Left lung (tissue), 10 donors: ENCODE measurements around the gene SPINDOC. TPM values are rescaled to one million over a fixed set of nuclear protein-coding genes. Genes with fewer than 3 reads are reported as not detected.

Source experiments
- ATAC-seq: fragments of 200-7000 bp; cut with Tn5 transposase; one replicate; pipeline ENCODE4 v1.9.1; 2020; ENCODE audit warnings: moderate library complexity
- DNase-seq, 4 donors: peaks; one replicate each; pipeline ENCODE4 v3.0.0-alpha.2; 2013 to 2020
- H3K27ac ChIP-seq, 2 donors: fragments of 200-600 bp; sonication (generic) in 1 of 2; one replicate each; pipeline versions ENCODE4 v1.5.0 to v1.8.0; 2020 to 2021
- H3K27me3 ChIP-seq, 2 donors: fragments of 200-600 bp; sonication (generic) in 1 of 2; one replicate each; pipeline versions ENCODE4 v1.5.0 to v1.8.0; 2020 to 2021
- H3K36me3 ChIP-seq, 2 donors: fragments of 200-600 bp; sonication (generic) in 1 of 2; one replicate each; pipeline versions ENCODE4 v1.5.0 to v1.8.0; 2020 to 2021
- H3K4me1 ChIP-seq, 2 donors: fragments of 200-600 bp; one replicate each; pipeline ENCODE4 v1.8.0; 2021
- H3K4me3 ChIP-seq, 2 donors: fragments of 200-600 bp; sonication (generic) in 1 of 2; one replicate each; pipeline versions ENCODE4 v1.5.0 to v1.8.0; 2020 to 2021; ENCODE audit warnings: mild to moderate bottlenecking in 1 of 2
- H3K9me3 ChIP-seq, 2 donors: fragments of 200-600 bp; sonication (generic) in 1 of 2; one replicate each; pipeline versions ENCODE4 v1.5.0 to v1.8.0; 2020 to 2021
- CTCF ChIP-seq, 2 donors: fragments of 200-600 bp; sonication (generic) in 1 of 2; IDR thresholded peaks; one replicate each; pipeline versions ENCODE4 v1.5.0 to v1.8.0; 2021; ENCODE audit warnings: antibody characterized with exemption in 2 of 2
- intact Hi-C, 2 donors: fragments of 100-400 bp; cut with DNase I; formaldehyde crosslinking; loops; one replicate each; pipeline versions ENCODE4 v1.11.2 to v1.14.2; 2022
- polyA plus RNA-seq, 6 donors: library from polyadenylated mRNA; unstranded; fragments of 120-200 nt; gene quantifications; one replicate each; pipeline ENCODE4 v1.2.1, GENCODE V29; 2013; ENCODE audit not compliant: insufficient read length in 6 of 6
- total RNA-seq, 2 donors: library from RNA; stranded (reverse); fragmentation: NEBNext Ultra II Directional; extraction: Animal tissue kit (Norgen Biotek cat#: 25700); gene quantifications; one replicate each; pipeline ENCODE4 v1.2.1, GENCODE V29; 2021
- donor health status: DM: no; HTN: yes; CAD: no.
- donor health status: DM: no; HTN: no; CAD: no.

SPINDOC gene
- total and polyA plus RNA-seq, 8 donors, result 20.3 to 46.2 (median 34.4) TPM

DNA sequence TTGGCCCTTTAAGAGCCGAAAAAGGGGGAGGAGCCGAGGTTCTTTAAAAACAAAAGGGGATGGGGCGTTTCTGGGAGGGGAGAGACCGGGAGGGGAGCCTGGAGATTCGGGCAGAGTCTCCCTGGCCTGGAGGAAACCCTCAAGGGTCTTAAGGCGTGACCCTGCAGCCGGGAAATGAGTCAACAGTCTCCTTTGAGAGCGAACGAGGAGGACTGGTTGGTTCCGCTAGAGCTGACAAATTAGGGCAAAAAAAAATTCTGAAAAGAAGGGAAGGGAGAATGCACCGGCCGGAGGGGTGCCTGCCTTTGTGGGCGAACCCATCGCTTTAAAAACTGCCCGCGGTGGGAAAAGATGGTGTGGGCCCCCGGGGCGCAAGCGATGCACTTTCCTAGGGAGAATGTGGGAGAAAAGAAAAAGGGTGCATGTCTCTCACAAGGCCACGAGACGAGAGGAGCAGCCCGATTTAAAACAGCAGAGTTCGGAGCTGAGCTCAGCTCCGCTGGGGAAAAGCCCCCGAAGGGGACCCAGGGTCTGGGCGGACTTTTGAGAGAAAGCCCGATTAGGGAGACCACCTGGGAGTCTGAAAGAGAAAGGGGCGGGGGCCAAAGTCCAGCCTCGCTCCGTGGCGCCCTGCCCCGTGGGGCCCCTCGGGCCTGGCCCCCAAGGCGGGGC lies 45.6 kb upstream of the SPINDOC start:
- TF ChIP-seq CTCF (IDR thresholded peaks at IDR 0.05), result no peak
- intact Hi-C loops, result loop anchor here in 1 of 2 donors (10.0 kb wide), 1 partner anchor 177 kb away; no protein-coding TSS in a partner anchor
- H3K4me1 ChIP-seq, result peaks cover 4 to 36% of the 10 kb centered on the region in 2 donors
- DNase-seq, result peak in 2 of 4 donors; percentile 62 to 64
- peaks cover 0 to 13% of the 10 kb centered on the region in 2 donors for H3K36me3 ChIP-seq
- H3K9me3 ChIP-seq, result no peaks in the 10 kb centered on the region
- H3K4me3 ChIP-seq, result peak overlapping the region; percentile 79 to 82
- ATAC-seq, result peak; percentile 46
- peak overlapping the region; percentile 72 to 74 for H3K27ac ChIP-seq
- peaks cover 0 to 31% of the 10 kb centered on the region in 2 donors for H3K27me3 ChIP-seq

DNA sequence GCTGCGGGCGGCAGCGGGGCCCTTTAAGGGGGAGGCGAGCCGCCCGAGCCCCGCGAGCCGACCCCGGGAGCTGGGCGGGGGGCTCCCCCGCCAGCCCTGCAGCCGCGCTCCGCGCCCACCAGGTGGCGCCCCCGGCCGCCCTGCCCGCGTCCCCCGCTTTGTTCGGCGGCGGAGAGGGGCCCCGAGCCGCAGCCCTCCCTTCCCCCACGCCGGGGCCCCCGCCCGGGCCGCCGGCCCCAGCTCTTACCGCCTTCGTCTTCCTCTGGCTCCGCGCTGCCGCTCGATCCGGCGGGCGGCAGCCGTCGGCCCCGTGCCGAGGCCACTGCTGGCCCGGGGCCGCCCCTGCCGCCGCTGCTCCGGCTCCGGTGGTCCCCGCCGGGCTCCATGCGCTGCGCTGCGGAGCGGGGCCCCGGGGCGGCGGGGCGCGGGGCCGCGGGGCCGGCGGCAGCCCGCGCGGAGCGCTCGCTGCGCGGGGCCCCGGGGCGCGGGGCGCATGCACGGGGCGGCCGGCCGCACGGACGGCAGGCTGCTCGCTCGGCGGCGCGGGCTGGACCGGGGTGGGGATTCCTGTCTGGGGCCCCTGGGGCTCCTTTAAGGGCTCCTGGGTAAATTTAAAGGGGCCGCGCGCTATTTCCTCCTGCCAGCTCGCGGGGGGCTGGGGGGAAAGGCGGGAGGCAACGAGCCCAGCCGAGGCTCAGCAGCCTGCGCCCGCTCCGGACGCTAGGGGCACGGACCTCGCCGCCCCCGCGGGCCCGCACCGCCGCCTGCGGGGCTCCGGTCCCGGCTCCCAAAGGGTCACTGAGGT lies 44.8 kb upstream of the SPINDOC start, which contains the start of gene ZFTA:
Gene ZFTA, minus strand, starts transcription at position 539 of the 805 bp plus-strand sequence. Its CDS starts 153 bp downstream, at position 386.
- H3K36me3 ChIP-seq, result peaks cover 0 to 10% of the 10 kb centered on the region in 2 donors
- TF ChIP-seq CTCF (IDR thresholded peaks at IDR 0.05), result peak; percentile 60 to 63
- H3K9me3 ChIP-seq, result no peaks in the 10 kb centered on the region
- DNase-seq (peak; percentile 67 to 90 (median 72)), ATAC-seq (peak; percentile 59)
- peaks cover 0 to 31% of the 10 kb centered on the region in 2 donors for H3K27me3 ChIP-seq
- peak within 1 kb of the TSS; percentile 79 to 82 for H3K4me3 ChIP-seq
- intact Hi-C loops, result loop anchor here in 1 of 2 donors (10.0 kb wide), 1 partner anchor 176 kb away; no protein-coding TSS in a partner anchor
- peak within 1 kb of the TSS; percentile 72 to 74 for H3K27ac ChIP-seq
- peaks cover 4 to 36% of the 10 kb centered on the region in 2 donors for H3K4me1 ChIP-seq

DNA sequence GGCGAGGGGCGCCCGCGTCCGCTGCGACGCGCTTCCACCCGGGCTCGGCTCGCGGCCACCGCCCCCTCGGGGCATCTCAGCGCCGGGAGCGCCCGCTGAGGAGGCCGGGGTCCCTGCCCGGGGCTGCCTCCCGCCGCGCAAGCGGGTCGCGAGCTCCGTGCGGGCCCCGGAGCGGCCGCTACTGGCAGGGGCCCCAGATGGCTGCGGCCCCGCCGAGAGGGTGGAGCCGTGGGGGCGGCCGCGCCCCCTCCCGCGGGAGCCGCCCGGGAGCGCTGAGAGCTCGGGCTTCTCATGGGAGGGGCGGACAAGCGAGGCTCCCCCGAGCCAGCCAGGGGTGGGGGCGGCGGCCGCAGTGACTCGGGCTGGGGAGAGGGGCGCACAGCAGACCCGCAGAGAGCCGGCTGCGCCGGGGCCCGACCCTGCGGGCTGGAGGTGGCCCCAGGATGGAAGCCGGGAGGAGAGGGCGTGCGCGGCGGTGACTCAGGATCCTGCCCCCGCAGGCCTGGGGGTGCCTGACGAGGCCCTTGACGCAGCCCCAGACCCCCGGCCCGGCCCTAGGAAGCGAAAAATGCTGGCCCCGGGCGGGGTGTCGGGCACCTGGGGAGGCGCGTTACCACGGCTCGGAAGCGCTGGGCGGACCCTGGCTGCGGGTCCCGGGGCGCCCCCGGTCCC lies 44.1 kb upstream of the SPINDOC start:
- H3K27ac ChIP-seq, result peak overlapping the region; percentile 44 to 48
- H3K4me3 ChIP-seq, result peak overlapping the region; percentile 79 to 82
- peaks cover 0 to 9% of the 10 kb centered on the region in 2 donors for H3K36me3 ChIP-seq
- TF ChIP-seq CTCF (IDR thresholded peaks at IDR 0.05), result no peak
- peaks cover 4 to 36% of the 10 kb centered on the region in 2 donors for H3K4me1 ChIP-seq
- intact Hi-C loops, result loop anchor here in 1 of 2 donors (10.0 kb wide), 1 partner anchor 176 kb away; no protein-coding TSS in a partner anchor
- DNase-seq (peak in 2 of 4 donors; percentile 41 to 84), ATAC-seq (peak; percentile 61)
- no peaks in the 10 kb centered on the region for H3K9me3 ChIP-seq
- H3K27me3 ChIP-seq, result peaks cover 0 to 31% of the 10 kb centered on the region in 2 donors

DNA sequence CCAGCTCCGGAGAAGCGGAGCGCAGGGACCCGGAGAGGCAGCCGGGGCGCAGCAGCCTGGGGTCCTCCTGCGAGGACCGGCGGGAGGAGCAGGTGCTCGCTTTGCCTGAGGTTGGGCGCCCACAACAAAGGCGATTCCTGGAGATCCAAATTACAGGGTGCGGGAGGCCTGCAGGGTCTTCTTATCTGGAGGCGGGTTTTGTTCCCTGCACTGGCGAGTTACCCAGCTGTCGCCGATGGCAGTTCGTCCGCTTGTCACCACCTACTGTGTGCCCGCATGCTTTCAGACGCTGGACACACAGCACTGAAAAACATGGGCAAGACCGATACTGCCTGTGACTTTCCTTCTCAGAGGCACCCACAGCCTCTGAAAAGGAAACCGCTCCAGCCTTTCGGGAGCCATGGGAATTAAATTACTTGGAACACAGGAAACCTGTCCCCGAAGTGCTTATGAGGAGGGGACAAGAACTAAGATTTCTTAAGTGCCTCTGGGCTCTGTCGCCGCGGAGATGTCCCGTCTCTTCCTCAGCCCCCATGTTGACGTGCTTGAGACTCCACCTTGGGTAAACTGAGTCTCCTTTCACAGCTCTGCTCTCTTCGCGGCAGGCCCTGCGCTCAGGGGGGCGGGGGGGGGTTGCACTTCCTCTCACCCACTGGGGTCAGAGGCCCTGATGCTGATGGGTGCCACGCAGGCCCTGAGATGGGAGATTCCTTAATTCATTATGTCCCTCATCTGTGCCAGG lies 43.4 kb upstream of the SPINDOC start:
- peak overlapping the region; percentile 79 to 82 for H3K4me3 ChIP-seq
- ATAC-seq (peak; percentile 3), DNase-seq (peak in 1 of 4 donors; percentile 32)
- peaks cover 4 to 36% of the 10 kb centered on the region in 2 donors for H3K4me1 ChIP-seq
- intact Hi-C loops, result loop anchor here in 1 of 2 donors (10.0 kb wide), 1 partner anchor 175 kb away; no protein-coding TSS in a partner anchor
- TF ChIP-seq CTCF (IDR thresholded peaks at IDR 0.05), result no peak
- H3K36me3 ChIP-seq, result peaks cover 0 to 2% of the 10 kb centered on the region in 2 donors
- no peaks in the 10 kb centered on the region for H3K9me3 ChIP-seq
- H3K27ac ChIP-seq, result peak overlapping the region; percentile 19 to 48
- H3K27me3 ChIP-seq, result peaks cover 0 to 31% of the 10 kb centered on the region in 2 donors
